ENCODE measurements around the gene MB21D2.
A peak's percentile ranks its signal among the peaks of the same experiment; 100 is the strongest.

DNA sequence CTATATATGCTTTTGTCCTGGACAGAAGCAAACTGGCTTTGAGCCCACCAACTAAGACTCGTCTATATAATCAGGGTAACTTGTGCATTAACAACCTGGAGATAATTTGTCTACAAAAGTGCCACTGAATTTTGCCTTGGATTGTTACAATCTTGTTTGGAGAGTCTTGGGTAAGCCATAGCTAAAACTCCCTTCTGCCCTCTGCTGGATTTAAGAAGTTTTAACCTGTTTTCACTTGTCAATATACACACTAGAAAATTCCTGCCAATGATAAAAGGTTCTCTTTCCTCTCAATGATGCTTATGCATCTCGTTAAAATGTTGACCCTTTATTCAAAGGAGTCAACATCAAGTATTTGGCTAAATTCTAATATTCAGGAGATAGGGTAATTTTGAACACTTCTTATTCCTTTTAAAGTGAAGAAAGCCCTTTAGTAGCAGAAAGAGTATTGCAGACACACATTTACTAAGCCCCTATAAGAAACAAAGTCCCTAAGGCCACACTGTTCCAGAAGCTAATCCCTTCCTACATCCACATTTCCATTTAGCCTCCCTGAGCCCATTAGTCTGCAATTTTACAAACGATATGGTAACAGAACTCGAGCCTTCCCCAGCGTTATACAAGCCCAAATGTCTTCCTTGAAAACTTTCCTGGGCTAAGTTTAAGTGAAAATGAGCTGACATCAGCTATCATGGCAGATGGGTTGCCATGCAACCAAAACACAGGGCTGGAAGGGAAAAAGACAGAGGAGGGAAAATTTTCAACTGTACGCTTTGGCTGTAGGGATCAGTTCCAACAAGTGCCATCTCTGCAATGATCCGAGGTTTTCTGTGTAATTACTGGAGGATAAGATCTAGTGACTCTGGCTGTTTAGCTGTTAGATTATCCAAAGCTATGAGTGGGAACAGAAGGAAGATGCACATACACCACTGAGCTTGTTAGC, 114.4 kb downstream of the MB21D2 start:
- TF ChIP-seq, protein P1, sequence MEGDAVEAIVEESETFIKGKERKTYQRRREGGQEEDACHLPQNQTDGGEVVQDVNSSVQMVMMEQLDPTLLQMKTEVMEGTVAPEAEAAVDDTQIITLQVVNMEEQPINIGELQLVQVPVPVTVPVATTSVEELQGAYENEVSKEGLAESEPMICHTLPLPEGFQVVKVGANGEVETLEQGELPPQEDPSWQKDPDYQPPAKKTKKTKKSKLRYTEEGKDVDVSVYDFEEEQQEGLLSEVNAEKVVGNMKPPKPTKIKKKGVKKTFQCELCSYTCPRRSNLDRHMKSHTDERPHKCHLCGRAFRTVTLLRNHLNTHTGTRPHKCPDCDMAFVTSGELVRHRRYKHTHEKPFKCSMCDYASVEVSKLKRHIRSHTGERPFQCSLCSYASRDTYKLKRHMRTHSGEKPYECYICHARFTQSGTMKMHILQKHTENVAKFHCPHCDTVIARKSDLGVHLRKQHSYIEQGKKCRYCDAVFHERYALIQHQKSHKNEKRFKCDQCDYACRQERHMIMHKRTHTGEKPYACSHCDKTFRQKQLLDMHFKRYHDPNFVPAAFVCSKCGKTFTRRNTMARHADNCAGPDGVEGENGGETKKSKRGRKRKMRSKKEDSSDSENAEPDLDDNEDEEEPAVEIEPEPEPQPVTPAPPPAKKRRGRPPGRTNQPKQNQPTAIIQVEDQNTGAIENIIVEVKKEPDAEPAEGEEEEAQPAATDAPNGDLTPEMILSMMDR (IDR thresholded peaks at IDR 0.05) = peak; percentile 46 to 63 (median 54)
- TF ChIP-seq POLR2A (IDR thresholded peaks at IDR 0.05) = no peak

Data from adrenal gland (tissue), 5 donors.